GM23338 (cell line): ENCODE results near the gene ELAVL4. TPM values are rescaled to one million over a fixed set of nuclear protein-coding genes. Genes with fewer than 3 reads are reported as not detected.

Experiments used
- ATAC-seq: fragments of 200-7000 bp; cut with Tn5 transposase; 3 replicates; pipeline ENCODE4 v1.9.1; 2020
- DNase-seq: peaks from one replicate; pipeline ENCODE4 v3.0.0-alpha.2; 2015; ENCODE audit warnings: low spot score
- H2AFZ ChIP-seq: fragments of 200-600 bp; sonication (generic); 2 replicates; pipeline ENCODE4 v1.8.0; 2016; ENCODE audit warnings: antibody characterized with exemption, mild to moderate bottlenecking, moderate library complexity
- H3F3A ChIP-seq: fragments of 200-600 bp; sonication (generic); replicated peaks from 2 replicates; pipeline ENCODE4 v1.8.0; 2017; ENCODE audit warnings: antibody characterized with exemption, mixed run types, low read depth
- H3K27ac ChIP-seq: fragments of 200-600 bp; sonication (generic); 2 replicates; pipeline ENCODE4 v1.6.1; 2016; ENCODE audit warnings: low read depth
- H3K27me3 ChIP-seq: fragments of 200-600 bp; sonication (generic); 2 replicates; pipeline ENCODE4 v1.8.0; 2016; ENCODE audit warnings: mild to moderate bottlenecking, mixed run types, moderate library complexity; ENCODE audit not compliant: insufficient read depth
- H3K36me3 ChIP-seq: fragments of 200-600 bp; sonication (generic); 2 replicates; pipeline ENCODE4 v1.8.0; 2016; ENCODE audit warnings: mild to moderate bottlenecking; ENCODE audit not compliant: insufficient read depth
- H3K4me1 ChIP-seq: fragments of 200-600 bp; sonication (generic); 2 replicates; pipeline ENCODE4 v1.8.0; 2016; ENCODE audit warnings: mild to moderate bottlenecking, moderate library complexity; ENCODE audit not compliant: insufficient read depth
- H3K4me2 ChIP-seq: fragments of 200-600 bp; sonication (generic); 2 replicates; pipeline ENCODE4 v1.7.1; 2017; ENCODE audit warnings: mixed run types
- H3K4me3 ChIP-seq: fragments of 200-600 bp; sonication (generic); 2 replicates; pipeline ENCODE4 v1.6.1; 2016; ENCODE audit warnings: mixed run types
- H3K79me2 ChIP-seq: fragments of 200-600 bp; sonication (generic); replicated peaks from 2 replicates; pipeline ENCODE4 v1.8.0; 2017; ENCODE audit warnings: mild to moderate bottlenecking; ENCODE audit not compliant: insufficient read depth
- H3K9me2 ChIP-seq: fragments of 200-600 bp; sonication (generic); 2 replicates; pipeline ENCODE4 v1.8.0; 2017; ENCODE audit not compliant: insufficient read depth
- H4K20me1 ChIP-seq: fragments of 200-600 bp; sonication (generic); replicated peaks from 2 replicates; pipeline ENCODE4 v1.8.0; 2017; ENCODE audit warnings: mild to moderate bottlenecking; ENCODE audit not compliant: insufficient read depth
- H3K27ac Mint-ChIP-seq: 2 replicates; pipeline ENCODE4 v1.8.0; 2020; ENCODE audit warnings: inconsistent platforms, mild to moderate bottlenecking, moderate library complexity, mixed read lengths
- H3K27me3 Mint-ChIP-seq: 3 replicates; pipeline ENCODE4 v1.8.0; 2022; ENCODE audit warnings: low read depth, mild to moderate bottlenecking, moderate library complexity, mixed read lengths, inconsistent platforms; ENCODE audit not compliant: insufficient read depth, poor library complexity
- H3K36me3 Mint-ChIP-seq: 3 replicates; pipeline ENCODE4 v1.8.0; 2021; ENCODE audit warnings: low read depth, mild to moderate bottlenecking, inconsistent platforms, moderate library complexity, mixed read lengths
- H3K4me1 Mint-ChIP-seq: 3 replicates; pipeline ENCODE4 v1.8.0; 2020; ENCODE audit warnings: mild to moderate bottlenecking, inconsistent platforms, mixed read lengths
- H3K4me3 Mint-ChIP-seq: 3 replicates; pipeline ENCODE4 v1.8.0; 2021; ENCODE audit warnings: moderate library complexity, mild to moderate bottlenecking, inconsistent platforms, mixed read lengths
- H3K9me3 Mint-ChIP-seq: 3 replicates; pipeline ENCODE4 v1.8.0; 2020; ENCODE audit warnings: moderate library complexity, mild to moderate bottlenecking, inconsistent platforms, mixed read lengths
- CREB1 ChIP-seq: fragments of 250-450 bp; sonication (Bioruptor Pico); IDR thresholded peaks from 2 replicates; pipeline ENCODE4 v1.5.0; 2020; ENCODE audit warnings: low read depth, mild to moderate bottlenecking, moderate library complexity
- EZH2 ChIP-seq: fragments of 200-600 bp; sonication (generic); IDR thresholded peaks from one replicate; pipeline ENCODE4 v1.8.0; 2017; ENCODE audit warnings: antibody characterized with exemption, mild to moderate bottlenecking, low read depth; ENCODE audit not compliant: unreplicated experiment
- EZH2phosphoT487 ChIP-seq: fragments of 200-600 bp; sonication (generic); IDR thresholded peaks from one replicate; pipeline ENCODE4 v1.8.1; 2018; ENCODE audit warnings: antibody characterized with exemption; ENCODE audit not compliant: unreplicated experiment
- JUNB ChIP-seq: IDR thresholded peaks from one replicate; pipeline ENCODE4 v1.6.1; 2016; ENCODE audit warnings: antibody characterized with exemption; ENCODE audit not compliant: unreplicated experiment
- STAT1 ChIP-seq: IDR thresholded peaks from one replicate; pipeline ENCODE4 v1.6.1; 2016; ENCODE audit warnings: antibody characterized with exemption; ENCODE audit not compliant: unreplicated experiment
- ZNF114 ChIP-seq: fragments of 250-450 bp; sonication (Bioruptor Pico); IDR thresholded peaks from 2 replicates; pipeline ENCODE4 v1.5.0; 2020; ENCODE audit warnings: mild to moderate bottlenecking, moderate library complexity
- polyA plus RNA-seq: library from polyadenylated mRNA; unstranded; fragments of >200 nt; fragmentation: Nextera tagmentation; extraction: Ambion mirVana; gene quantifications from 2 replicates; pipeline ENCODE4 v1.2.1, GENCODE V29; 2016
- total RNA-seq: library from RNA; depleted of rRNA; stranded (reverse); fragments of >200 nt; shearing (Covaris generic); gene quantifications from 2 replicates; pipeline ENCODE4 v1.2.3, GENCODE V29; 2014
- TF ChIP-seq, protein P1 (sequence below): fragments of 250-450 bp; sonication (Bioruptor Pico); IDR thresholded peaks from 2 replicates; pipeline ENCODE4 v1.5.0; 2020; ENCODE audit warnings: mild to moderate bottlenecking, moderate library complexity
- TF ChIP-seq, protein P2 (sequence below): IDR thresholded peaks from 2 replicates; pipeline ENCODE4 v1.6.1; 2016; ENCODE audit warnings: antibody characterized with exemption

ELAVL4 gene
- total and polyA plus RNA-seq, 2 experiments from 2014 or later, result 1.4 to 1.9 TPM

DNA sequence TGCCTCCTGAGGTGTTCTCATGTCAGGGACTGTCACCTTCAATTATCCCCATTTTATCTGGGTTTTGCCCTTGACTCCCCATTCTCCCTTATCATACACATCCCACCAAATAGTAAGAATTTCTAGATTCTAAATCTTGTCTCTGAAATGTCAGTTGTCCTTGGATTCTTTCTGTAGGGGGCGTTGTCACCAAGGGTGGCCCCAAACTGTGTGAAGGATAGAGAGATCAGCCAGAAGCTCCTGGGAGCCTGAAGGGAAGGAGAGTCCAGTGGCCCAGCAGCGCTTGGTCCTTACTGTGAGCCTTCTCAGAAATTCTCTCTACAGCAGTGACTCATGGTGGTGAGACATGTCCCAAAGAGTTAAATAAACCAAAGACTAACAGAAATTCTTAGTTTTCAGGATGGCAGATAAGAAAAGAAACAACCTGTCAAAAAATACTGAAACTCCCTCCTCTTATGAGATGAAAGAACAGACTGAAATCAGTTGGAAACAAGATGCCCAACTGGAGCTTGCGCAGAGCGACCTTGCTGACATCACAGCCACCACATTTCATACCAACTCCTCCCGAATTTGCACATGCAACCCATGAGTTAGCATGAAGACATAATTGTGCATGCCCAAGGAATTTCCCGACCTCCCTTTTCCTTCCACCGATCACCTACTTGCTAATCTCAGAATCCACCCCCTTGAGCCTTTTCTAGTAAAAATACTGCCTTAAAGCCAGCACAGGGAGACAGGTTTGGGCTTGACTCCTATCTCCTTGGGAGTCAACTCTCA is 109.8 kb downstream of the ELAVL4 start (continued):
- TF ChIP-seq, protein P1, sequence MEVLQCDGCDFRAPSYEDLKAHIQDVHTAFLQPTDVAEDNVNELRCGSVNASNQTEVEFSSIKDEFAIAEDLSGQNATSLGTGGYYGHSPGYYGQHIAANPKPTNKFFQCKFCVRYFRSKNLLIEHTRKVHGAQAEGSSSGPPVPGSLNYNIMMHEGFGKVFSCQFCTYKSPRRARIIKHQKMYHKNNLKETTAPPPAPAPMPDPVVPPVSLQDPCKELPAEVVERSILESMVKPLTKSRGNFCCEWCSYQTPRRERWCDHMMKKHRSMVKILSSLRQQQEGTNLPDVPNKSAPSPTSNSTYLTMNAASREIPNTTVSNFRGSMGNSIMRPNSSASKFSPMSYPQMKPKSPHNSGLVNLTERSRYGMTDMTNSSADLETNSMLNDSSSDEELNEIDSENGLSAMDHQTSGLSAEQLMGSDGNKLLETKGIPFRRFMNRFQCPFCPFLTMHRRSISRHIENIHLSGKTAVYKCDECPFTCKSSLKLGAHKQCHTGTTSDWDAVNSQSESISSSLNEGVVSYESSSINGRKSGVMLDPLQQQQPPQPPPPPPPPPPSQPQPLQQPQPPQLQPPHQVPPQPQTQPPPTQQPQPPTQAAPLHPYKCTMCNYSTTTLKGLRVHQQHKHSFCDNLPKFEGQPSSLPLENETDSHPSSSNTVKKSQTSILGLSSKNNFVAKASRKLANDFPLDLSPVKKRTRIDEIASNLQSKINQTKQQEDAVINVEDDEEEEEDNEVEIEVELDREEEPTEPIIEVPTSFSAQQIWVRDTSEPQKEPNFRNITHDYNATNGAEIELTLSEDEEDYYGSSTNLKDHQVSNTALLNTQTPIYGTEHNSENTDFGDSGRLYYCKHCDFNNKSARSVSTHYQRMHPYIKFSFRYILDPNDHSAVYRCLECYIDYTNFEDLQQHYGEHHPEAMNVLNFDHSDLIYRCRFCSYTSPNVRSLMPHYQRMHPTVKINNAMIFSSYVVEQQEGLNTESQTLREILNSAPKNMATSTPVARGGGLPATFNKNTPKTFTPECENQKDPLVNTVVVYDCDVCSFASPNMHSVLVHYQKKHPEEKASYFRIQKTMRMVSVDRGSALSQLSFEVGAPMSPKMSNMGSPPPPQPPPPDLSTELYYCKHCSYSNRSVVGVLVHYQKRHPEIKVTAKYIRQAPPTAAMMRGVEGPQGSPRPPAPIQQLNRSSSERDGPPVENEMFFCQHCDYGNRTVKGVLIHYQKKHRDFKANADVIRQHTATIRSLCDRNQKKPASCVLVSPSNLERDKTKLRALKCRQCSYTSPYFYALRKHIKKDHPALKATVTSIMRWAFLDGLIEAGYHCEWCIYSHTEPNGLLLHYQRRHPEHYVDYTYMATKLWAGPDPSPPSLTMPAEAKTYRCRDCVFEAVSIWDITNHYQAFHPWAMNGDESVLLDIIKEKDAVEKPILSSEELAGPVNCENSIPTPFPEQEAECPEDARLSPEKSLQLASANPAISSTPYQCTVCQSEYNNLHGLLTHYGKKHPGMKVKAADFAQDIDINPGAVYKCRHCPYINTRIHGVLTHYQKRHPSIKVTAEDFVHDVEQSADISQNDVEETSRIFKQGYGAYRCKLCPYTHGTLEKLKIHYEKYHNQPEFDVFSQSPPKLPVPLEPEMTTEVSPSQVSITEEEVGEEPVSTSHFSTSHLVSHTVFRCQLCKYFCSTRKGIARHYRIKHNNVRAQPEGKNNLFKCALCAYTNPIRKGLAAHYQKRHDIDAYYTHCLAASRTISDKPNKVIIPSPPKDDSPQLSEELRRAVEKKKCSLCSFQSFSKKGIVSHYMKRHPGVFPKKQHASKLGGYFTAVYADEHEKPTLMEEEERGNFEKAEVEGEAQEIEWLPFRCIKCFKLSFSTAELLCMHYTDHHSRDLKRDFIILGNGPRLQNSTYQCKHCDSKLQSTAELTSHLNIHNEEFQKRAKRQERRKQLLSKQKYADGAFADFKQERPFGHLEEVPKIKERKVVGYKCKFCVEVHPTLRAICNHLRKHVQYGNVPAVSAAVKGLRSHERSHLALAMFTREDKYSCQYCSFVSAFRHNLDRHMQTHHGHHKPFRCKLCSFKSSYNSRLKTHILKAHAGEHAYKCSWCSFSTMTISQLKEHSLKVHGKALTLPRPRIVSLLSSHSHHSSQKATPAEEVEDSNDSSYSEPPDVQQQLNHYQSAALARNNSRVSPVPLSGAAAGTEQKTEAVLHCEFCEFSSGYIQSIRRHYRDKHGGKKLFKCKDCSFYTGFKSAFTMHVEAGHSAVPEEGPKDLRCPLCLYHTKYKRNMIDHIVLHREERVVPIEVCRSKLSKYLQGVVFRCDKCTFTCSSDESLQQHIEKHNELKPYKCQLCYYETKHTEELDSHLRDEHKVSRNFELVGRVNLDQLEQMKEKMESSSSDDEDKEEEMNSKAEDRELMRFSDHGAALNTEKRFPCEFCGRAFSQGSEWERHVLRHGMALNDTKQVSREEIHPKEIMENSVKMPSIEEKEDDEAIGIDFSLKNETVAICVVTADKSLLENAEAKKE (CRISPR knock-in tag), result no peak
- TF ChIP-seq, protein P2, sequence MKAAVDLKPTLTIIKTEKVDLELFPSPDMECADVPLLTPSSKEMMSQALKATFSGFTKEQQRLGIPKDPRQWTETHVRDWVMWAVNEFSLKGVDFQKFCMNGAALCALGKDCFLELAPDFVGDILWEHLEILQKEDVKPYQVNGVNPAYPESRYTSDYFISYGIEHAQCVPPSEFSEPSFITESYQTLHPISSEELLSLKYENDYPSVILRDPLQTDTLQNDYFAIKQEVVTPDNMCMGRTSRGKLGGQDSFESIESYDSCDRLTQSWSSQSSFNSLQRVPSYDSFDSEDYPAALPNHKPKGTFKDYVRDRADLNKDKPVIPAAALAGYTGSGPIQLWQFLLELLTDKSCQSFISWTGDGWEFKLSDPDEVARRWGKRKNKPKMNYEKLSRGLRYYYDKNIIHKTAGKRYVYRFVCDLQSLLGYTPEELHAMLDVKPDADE, result no peak
- TF ChIP-seq EZH2phosphoT487, result no peak

DNA sequence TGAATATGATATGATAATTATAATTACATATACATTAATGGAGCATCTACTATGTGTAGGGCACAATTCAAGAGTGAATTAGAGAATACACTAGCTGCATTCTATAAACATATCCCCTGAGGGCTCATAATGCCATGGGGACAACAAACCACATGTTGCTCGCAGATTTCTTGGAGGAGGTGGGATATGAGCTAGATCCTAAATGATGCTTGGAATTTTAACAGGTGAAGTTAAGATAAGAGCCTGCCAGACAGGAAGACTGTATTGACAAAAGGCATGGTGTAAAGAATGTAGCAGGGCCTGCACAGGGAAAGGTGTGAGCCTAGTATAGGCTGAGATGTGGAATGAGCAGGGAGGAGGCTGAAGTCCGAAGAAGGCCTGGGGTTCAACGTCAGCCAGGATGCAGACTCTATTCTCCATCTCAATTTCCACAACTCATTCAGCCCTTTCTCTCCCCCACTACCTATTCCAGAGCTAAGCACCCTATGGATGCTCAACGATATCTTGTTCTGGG is 120.2 kb downstream of the ELAVL4 start:
- Histone ChIP-seq H3K4me1 (no peaks in the 10 kb centered on the region), H2AFZ (no peak overlapping the region), H4K20me1 (no peaks in the 10 kb centered on the region), H3K4me2 (no peak overlapping the region), H3F3A (no peaks in the 10 kb centered on the region), H3K27me3 (no peaks in the 10 kb centered on the region), H3K9me2 (no peaks in the 10 kb centered on the region), H3K79me2 (no peaks in the 10 kb centered on the region), H3K36me3 (no peaks in the 10 kb centered on the region), H3K4me3 (no peak overlapping the region), H3K27ac (no peak overlapping the region)
- no peaks in the 10 kb centered on the region for H3K4me1 Mint-ChIP-seq
- peaks cover 39% of the 10 kb centered on the region for H3K9me3 Mint-ChIP-seq
- peaks cover 13% of the 10 kb centered on the region for H3K36me3 Mint-ChIP-seq
- no peak for TF ChIP-seq CREB1 (CRISPR knock-in tag)
- no peak for TF ChIP-seq JUNB
- no peak for TF ChIP-seq ZNF114 (CRISPR knock-in tag)
- no peak for TF ChIP-seq EZH2
- TF ChIP-seq STAT1, result no peak
- H3K4me3 Mint-ChIP-seq, result no peak overlapping the region
- DNase-seq, result no peak
- no peak overlapping the region for H3K27ac Mint-ChIP-seq
- ATAC-seq, result no peak
- H3K27me3 Mint-ChIP-seq, result peaks cover 2% of the 10 kb centered on the region
